Testis (tissue), 3 donors: Measurements from ENCODE around the gene ANXA2. TPM values are rescaled to one million over a fixed set of nuclear protein-coding genes. Genes with fewer than 3 reads are reported as not detected.

ENCODE experiments used
- DNase-seq: peaks from one replicate; pipeline ENCODE4 v3.0.0-alpha.2; 2019
- H3K27ac ChIP-seq, 2 donors: fragments of 200-600 bp; sonication (generic); one replicate each; pipeline ENCODE4 v1.5.1; 2019
- H3K27me3 ChIP-seq: fragments of 200-600 bp; sonication (generic); one replicate; pipeline ENCODE4 v1.5.1; 2019
- H3K36me3 ChIP-seq: fragments of 200-600 bp; sonication (generic); one replicate; pipeline ENCODE4 v1.5.1; 2017; ENCODE audit warnings: low read depth; ENCODE audit errors: missing control alignments
- H3K4me1 ChIP-seq: fragments of 200-600 bp; sonication (generic); one replicate; pipeline ENCODE4 v1.5.1; 2019
- H3K4me3 ChIP-seq, 2 donors: fragments of 200-600 bp; sonication (generic); one replicate each; pipeline ENCODE4 v1.5.1; 2017 to 2019
- H3K9me3 ChIP-seq: fragments of 200-600 bp; sonication (generic); one replicate; pipeline ENCODE4 v1.5.1; 2017
- POLR2A ChIP-seq: fragments of 450-650 bp; IDR thresholded peaks from one replicate; pipeline ENCODE4 v1.6.1; 2017; ENCODE audit warnings: antibody characterized with exemption, mild to moderate bottlenecking, moderate library complexity
- WGBS, 2 donors: methylation state at CpG; one replicate each; pipeline ENCODE4 v1.1.5; 2018; 5-methylcytosine and 5-hydroxymethylcytosine counted together
- intact Hi-C: fragments of 100-400 bp; cut with DNase I; formaldehyde crosslinking; loops from one replicate; pipeline ENCODE4 v1.15.1; 2023; ENCODE audit warnings: low total_unique reads
- polyA plus RNA-seq: library from polyadenylated mRNA; stranded (reverse); fragments of 350-450 nt; fragmentation: Illumina TruSeq; extraction: RNeasy Lipid Tissue Mini Kit (QIAGEN cat#74804); gene quantifications from one replicate; pipeline ENCODE4 v1.2.3, GENCODE V29; 2014; ENCODE audit warnings: low read depth, low replicate concordance; ENCODE audit not compliant: insufficient read depth
- total RNA-seq, 2 donors: library from RNA; depleted of rRNA; stranded (reverse); fragments of >200 nt; gene quantifications; one replicate each; pipeline ENCODE4 v1.2.3, GENCODE V29; 2016
- TF ChIP-seq, protein P1 (sequence below), 3 experiments: fragments of 450-650 bp in 2 of 3; fragments of 200-600 bp in 1 of 3; sonication (generic) in 1 of 3; IDR thresholded peaks; one replicate each; pipeline ENCODE4 v1.5.1; 2016 to 2019; ENCODE audit warnings: antibody characterized with exemption in 3 of 3, mild to moderate bottlenecking in 2 of 3, moderate library complexity in 1 of 3

Gene ANXA2
- total and polyA plus RNA-seq, 3 donors from 2014 or later = 199 to 388 (median 226) TPM

DNA sequence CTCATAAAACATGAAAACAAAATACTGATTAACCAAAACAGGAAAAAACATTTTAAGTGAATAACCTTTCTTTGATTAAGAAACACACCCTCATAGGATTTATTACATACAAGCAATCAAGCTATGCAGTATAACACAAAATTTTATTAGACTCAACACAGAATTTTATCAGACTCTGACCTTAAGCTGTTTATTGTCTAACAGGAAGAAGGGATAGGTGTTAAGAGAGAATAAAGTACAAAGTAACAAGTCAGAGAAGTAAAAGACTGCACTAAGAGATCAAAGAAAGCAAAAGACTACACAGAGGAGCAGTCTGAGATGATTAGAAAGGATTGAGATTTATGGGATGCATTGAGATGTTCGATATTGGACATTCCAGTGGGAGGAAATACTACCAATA, 43.5 kb upstream of the ANXA2 start:
- H3K36me3 ChIP-seq = no peaks in the 10 kb centered on the region
- no peaks in the 10 kb centered on the region for H3K27me3 ChIP-seq
- 52 to 56% methylated on average over 1 of the region's 1 CpG for WGBS, 2 donors
- no peak for DNase-seq
- intact Hi-C loops = loop anchor here (5.0 kb wide), 1 partner anchor 79 kb away; no protein-coding TSS in a partner anchor
- H3K4me1 ChIP-seq = no peaks in the 10 kb centered on the region
- TF ChIP-seq, protein P1, sequence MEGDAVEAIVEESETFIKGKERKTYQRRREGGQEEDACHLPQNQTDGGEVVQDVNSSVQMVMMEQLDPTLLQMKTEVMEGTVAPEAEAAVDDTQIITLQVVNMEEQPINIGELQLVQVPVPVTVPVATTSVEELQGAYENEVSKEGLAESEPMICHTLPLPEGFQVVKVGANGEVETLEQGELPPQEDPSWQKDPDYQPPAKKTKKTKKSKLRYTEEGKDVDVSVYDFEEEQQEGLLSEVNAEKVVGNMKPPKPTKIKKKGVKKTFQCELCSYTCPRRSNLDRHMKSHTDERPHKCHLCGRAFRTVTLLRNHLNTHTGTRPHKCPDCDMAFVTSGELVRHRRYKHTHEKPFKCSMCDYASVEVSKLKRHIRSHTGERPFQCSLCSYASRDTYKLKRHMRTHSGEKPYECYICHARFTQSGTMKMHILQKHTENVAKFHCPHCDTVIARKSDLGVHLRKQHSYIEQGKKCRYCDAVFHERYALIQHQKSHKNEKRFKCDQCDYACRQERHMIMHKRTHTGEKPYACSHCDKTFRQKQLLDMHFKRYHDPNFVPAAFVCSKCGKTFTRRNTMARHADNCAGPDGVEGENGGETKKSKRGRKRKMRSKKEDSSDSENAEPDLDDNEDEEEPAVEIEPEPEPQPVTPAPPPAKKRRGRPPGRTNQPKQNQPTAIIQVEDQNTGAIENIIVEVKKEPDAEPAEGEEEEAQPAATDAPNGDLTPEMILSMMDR (IDR thresholded peaks at IDR 0.05) = no peak
- no peak for TF ChIP-seq POLR2A
- no peak overlapping the region for H3K4me3 ChIP-seq
- no peaks in the 10 kb centered on the region for H3K9me3 ChIP-seq
- no peak overlapping the region for H3K27ac ChIP-seq

GRCh38 chr15:60438646-60439045, 40.9 kb upstream of the ANXA2 start:
- DNase-seq = no peak
- Histone ChIP-seq H3K36me3 (no peaks in the 10 kb centered on the region), H3K4me1 (no peaks in the 10 kb centered on the region), H3K9me3 (no peaks in the 10 kb centered on the region), H3K27me3 (no peaks in the 10 kb centered on the region), H3K27ac (no peak overlapping the region), H3K4me3 (no peak overlapping the region)
- intact Hi-C loops = no loop called here
- WGBS, 2 donors = 93 to 96% methylated on average over 1 of the region's 1 CpG
- TF ChIP-seq, protein P1 (IDR thresholded peaks at IDR 0.05) = no peak
- TF ChIP-seq POLR2A = no peak

- intact Hi-C loops = no loop called here
- no peak for TF ChIP-seq POLR2A
- TF ChIP-seq, protein P1 (IDR thresholded peaks at IDR 0.05) = no peak
- H3K4me3 ChIP-seq = no peak overlapping the region
- peaks cover 13% of the 10 kb centered on the region for H3K4me1 ChIP-seq
- no peaks in the 10 kb centered on the region for H3K9me3 ChIP-seq
- no peaks in the 10 kb centered on the region for H3K36me3 ChIP-seq
- no peaks in the 10 kb centered on the region for H3K27me3 ChIP-seq
- H3K27ac ChIP-seq = no peak overlapping the region
- 97% methylated on average over 1 of the region's 1 CpG for WGBS, 2 donors
- DNase-seq = no peak
Observed at GRCh38 chr15:60428935-60429334, 31.1 kb upstream of the ANXA2 start.

DNA sequence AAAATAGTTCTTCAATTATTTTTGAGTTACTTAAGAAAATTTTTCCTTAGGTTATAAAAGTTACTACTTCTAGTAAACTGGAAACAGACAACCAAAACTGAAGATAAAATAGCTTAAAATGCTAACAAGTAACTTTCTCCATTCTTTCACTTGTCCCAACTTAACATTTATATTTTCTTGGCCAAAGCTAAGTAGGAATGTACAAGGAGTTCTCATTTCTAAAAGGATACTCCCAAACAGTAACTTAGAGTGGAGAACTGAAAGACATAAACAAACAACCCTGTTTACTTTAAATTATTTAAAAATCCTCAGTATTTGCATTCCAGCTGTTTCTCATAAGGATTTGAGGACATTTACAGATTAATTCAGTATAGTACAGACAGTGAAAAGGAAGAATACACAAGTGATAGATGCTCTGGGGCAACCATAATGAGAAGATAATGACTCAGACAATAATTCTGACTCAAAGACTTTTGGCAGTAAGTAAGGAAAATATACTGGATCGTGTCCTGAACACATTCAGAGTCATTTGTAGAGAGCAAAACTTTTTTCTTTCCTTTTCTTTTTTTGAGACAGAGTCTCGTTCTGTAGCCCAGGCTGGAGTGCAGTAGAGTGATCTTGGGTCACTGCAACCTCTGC, 29.2 kb upstream of the ANXA2 start:
- peak overlapping the region in 1 of 2 donors; percentile 72 for H3K27ac ChIP-seq
- TF ChIP-seq POLR2A = no peak
- H3K36me3 ChIP-seq = no peaks in the 10 kb centered on the region
- intact Hi-C loops = no loop called here
- 29 to 39% methylated on average over 2 of the region's 2 CpGs for WGBS, 2 donors
- no peaks in the 10 kb centered on the region for H3K9me3 ChIP-seq
- H3K27me3 ChIP-seq = no peaks in the 10 kb centered on the region
- H3K4me1 ChIP-seq = peaks cover 19% of the 10 kb centered on the region
- no peak for DNase-seq
- H3K4me3 ChIP-seq = no peak overlapping the region

GRCh38 chr15:60425461-60425860, 27.7 kb upstream of the ANXA2 start:
- Histone ChIP-seq H3K9me3 (no peaks in the 10 kb centered on the region), H3K4me1 (peaks cover 19% of the 10 kb centered on the region), H3K27me3 (no peaks in the 10 kb centered on the region), H3K27ac (no peak overlapping the region), H3K4me3 (no peak overlapping the region), H3K36me3 (no peaks in the 10 kb centered on the region)
- WGBS, 2 donors = 79 to 82% methylated on average over 2 of the region's 2 CpGs
- intact Hi-C loops = no loop called here
- no peak for DNase-seq
- TF ChIP-seq, protein P1 (IDR thresholded peaks at IDR 0.05) = no peak
- no peak for TF ChIP-seq POLR2A
